Thyroid gland (tissue), 4 donors: Measurements from ENCODE around the gene IFI16.

ENCODE experiments used
- CTCF ChIP-seq, 6 experiments: fragments of 200-600 bp in 3 of 6; fragments of 450-650 bp in 3 of 6; sonication (generic) in 3 of 6; IDR thresholded peaks; one replicate each; pipeline ENCODE4 v1.5.1; 2016 to 2019; ENCODE audit warnings: antibody characterized with exemption in 6 of 6, mild to moderate bottlenecking in 2 of 6, inconsistent platforms in 1 of 6, moderate library complexity in 1 of 6
- POLR2A ChIP-seq, 2 donors: fragments of 450-650 bp; IDR thresholded peaks; one replicate each; pipeline ENCODE4 v1.6.1; 2017; ENCODE audit warnings: antibody characterized with exemption in 2 of 2, mild to moderate bottlenecking in 2 of 2, moderate library complexity in 1 of 2

- TF ChIP-seq CTCF (IDR thresholded peaks at IDR 0.05) (peak; percentile 43 to 87 (median 81)), POLR2A (IDR thresholded peaks at IDR 0.05) (no peak)
Observed at GRCh38 chr1:158998781-158999161, 10.9 kb upstream of the IFI16 start.
